MM.1S (cell line): Measurements from ENCODE around the gene PXMP2.

Experiments used
- DNase-seq: peaks from one replicate; pipeline ENCODE4 v3.0.0-alpha.2; 2015
- H2AFZ ChIP-seq: fragments of 300-600 bp; sonication (generic); 2 replicates; pipeline ENCODE4 v1.6.0; 2016; ENCODE audit warnings: antibody characterized with exemption, low read length
- H3F3A ChIP-seq: fragments of 300-600 bp; sonication (generic); 2 replicates; pipeline ENCODE4 v1.6.1; 2016; ENCODE audit warnings: mild to moderate bottlenecking, antibody characterized with exemption, low read length, moderate library complexity, mixed read lengths; ENCODE audit not compliant: insufficient read depth
- H3K27ac ChIP-seq: fragments of 300-600 bp; sonication (generic); 2 replicates; pipeline ENCODE4 v1.5.1; 2016; ENCODE audit warnings: mild to moderate bottlenecking, low read length
- H3K27me3 ChIP-seq: fragments of 300-600 bp; sonication (generic); replicated peaks from 2 replicates; pipeline ENCODE4 v1.6.0; 2016; ENCODE audit warnings: low read length; ENCODE audit not compliant: insufficient read depth
- H3K36me3 ChIP-seq: fragments of 300-600 bp; sonication (generic); replicated peaks from 2 replicates; pipeline ENCODE4 v1.6.1; 2016; ENCODE audit warnings: mild to moderate bottlenecking, low read length, mixed read lengths; ENCODE audit not compliant: insufficient read depth
- H3K4me1 ChIP-seq: fragments of 300-600 bp; sonication (generic); 2 replicates; pipeline ENCODE4 v1.6.1; 2016; ENCODE audit warnings: low read length, mixed read lengths
- H3K4me2 ChIP-seq: fragments of 300-600 bp; sonication (generic); 2 replicates; pipeline ENCODE4 v1.6.0; 2016; ENCODE audit warnings: low read depth, low read length
- H3K4me3 ChIP-seq: fragments of 300-600 bp; sonication (generic); 2 replicates; pipeline ENCODE4 v1.5.1; 2016; ENCODE audit warnings: low read length, mixed read lengths
- H3K79me2 ChIP-seq: fragments of 300-600 bp; sonication (generic); 2 replicates; pipeline ENCODE4 v1.6.1; 2016; ENCODE audit warnings: mixed run types, low read length, mixed read lengths
- H3K9ac ChIP-seq: fragments of 300-600 bp; sonication (generic); 2 replicates; pipeline ENCODE4 v1.6.1; 2016; ENCODE audit warnings: low read length, mixed read lengths
- H3K9me2 ChIP-seq: fragments of 300-600 bp; sonication (generic); replicated peaks from 2 replicates; pipeline ENCODE4 v1.6.1; 2016; ENCODE audit warnings: mild to moderate bottlenecking, low read length, mixed read lengths; ENCODE audit not compliant: insufficient read depth
- H3K9me3 ChIP-seq: fragments of 300-600 bp; sonication (generic); replicated peaks from 2 replicates; pipeline ENCODE4 v1.6.1; 2016; ENCODE audit warnings: mild to moderate bottlenecking, low read length, mixed read lengths; ENCODE audit not compliant: insufficient read depth
- H4K20me1 ChIP-seq: fragments of 300-600 bp; sonication (generic); 2 replicates; pipeline ENCODE4 v1.6.1; 2016; ENCODE audit warnings: mild to moderate bottlenecking, low read length, moderate library complexity, mixed read lengths; ENCODE audit not compliant: insufficient read depth
- CTCF ChIP-seq: fragments of 300-600 bp; sonication (generic); IDR thresholded peaks from 2 replicates; pipeline ENCODE4 v1.5.1; 2016; ENCODE audit warnings: antibody characterized with exemption, low read length, mixed read lengths
- EZH2 ChIP-seq: fragments of 300-600 bp; sonication (generic); optimal IDR thresholded peaks from 2 replicates; pipeline ENCODE3; 2017; ENCODE audit warnings: low read depth, mild to moderate bottlenecking, antibody characterized with exemption, low read length, mixed read lengths
- EZH2phosphoT487 ChIP-seq: fragments of 300-600 bp; sonication (generic); IDR thresholded peaks from 2 replicates; pipeline ENCODE4 v1.6.1; 2018; ENCODE audit warnings: antibody characterized with exemption, low read length

The PXMP2 gene

GRCh38 chr12:132702640-132703039 lies 15.3 kb downstream of the PXMP2 start:
- no peaks in the 10 kb centered on the region for H4K20me1 ChIP-seq
- no peaks in the 10 kb centered on the region for H3K79me2 ChIP-seq
- no peaks in the 10 kb centered on the region for H3K4me1 ChIP-seq
- H3K4me3 ChIP-seq, result no peak overlapping the region
- H3K9me3 ChIP-seq, result no peaks in the 10 kb centered on the region
- no peaks in the 10 kb centered on the region for H3F3A ChIP-seq
- no peak overlapping the region for H3K4me2 ChIP-seq
- TF ChIP-seq EZH2phosphoT487 (no peak), CTCF (no peak), EZH2 (no peak)
- H3K36me3 ChIP-seq, result no peaks in the 10 kb centered on the region
- H3K27ac ChIP-seq, result no peak overlapping the region
- H3K9ac ChIP-seq, result no peak overlapping the region
- no peaks in the 10 kb centered on the region for H3K27me3 ChIP-seq
- no peak for DNase-seq
- no peaks in the 10 kb centered on the region for H3K9me2 ChIP-seq
- H2AFZ ChIP-seq, result no peak overlapping the region

GRCh38 chr12:132703641-132704040 lies 16.3 kb downstream of the PXMP2 start:
- DNase-seq, result no peak
- Histone ChIP-seq H4K20me1 (no peaks in the 10 kb centered on the region), H3K9me2 (no peaks in the 10 kb centered on the region), H3K4me2 (no peak overlapping the region), H3K9ac (no peak overlapping the region), H3K4me1 (no peaks in the 10 kb centered on the region), H3K4me3 (no peak overlapping the region), H3K36me3 (no peaks in the 10 kb centered on the region), H3F3A (no peaks in the 10 kb centered on the region), H3K27ac (no peak overlapping the region), H3K9me3 (no peaks in the 10 kb centered on the region), H2AFZ (no peak overlapping the region), H3K79me2 (no peaks in the 10 kb centered on the region), H3K27me3 (no peaks in the 10 kb centered on the region)
- TF ChIP-seq EZH2phosphoT487 (no peak), EZH2 (no peak), CTCF (no peak)

- H3K4me2 ChIP-seq, result no peak overlapping the region
- H2AFZ ChIP-seq, result no peak overlapping the region
- no peak overlapping the region for H3K4me3 ChIP-seq
- H3K27ac ChIP-seq, result no peak overlapping the region
- no peaks in the 10 kb centered on the region for H3K9me3 ChIP-seq
- no peak for TF ChIP-seq CTCF
- no peak for TF ChIP-seq EZH2
- TF ChIP-seq EZH2phosphoT487, result no peak
- H3K27me3 ChIP-seq, result no peaks in the 10 kb centered on the region
- no peaks in the 10 kb centered on the region for H3K4me1 ChIP-seq
- no peak overlapping the region for H3K9ac ChIP-seq
- H3F3A ChIP-seq, result no peaks in the 10 kb centered on the region
- H3K36me3 ChIP-seq, result no peaks in the 10 kb centered on the region
- peaks cover 13% of the 10 kb centered on the region for H3K79me2 ChIP-seq
- DNase-seq, result no peak
- H4K20me1 ChIP-seq, result no peaks in the 10 kb centered on the region
- H3K9me2 ChIP-seq, result no peaks in the 10 kb centered on the region
These were observed 19.9 kb downstream of the PXMP2 start for GRCh38 chr12:132707241-132707640.
